IMR-90 (cell line): ENCODE data around the gene HS3ST1. TPM values are rescaled to one million over a fixed set of nuclear protein-coding genes. Genes with fewer than 3 reads are reported as not detected.

Source experiments
- ATAC-seq: fragments of 200-7000 bp; cut with Tn5 transposase; 2 replicates; pipeline ENCODE4 v1.9.1; 2020; ENCODE audit warnings: low read depth, mild to moderate bottlenecking, moderate library complexity
- BruUV-seq: library from RNA; stranded (reverse); fragments of 400-500 nt; replicated peaks from 2 replicates; lab custom pipeline; 2021; lab: Mats Ljungman, UMichigan
- CTCF ChIA-PET: fragments of 300-600 bp; formaldehyde crosslinking; extraction: SDS; loops from one replicate; lab custom pipeline; 2021; ENCODE audit warnings: antibody characterized with exemption; lab: Yijun Ruan, JAX
- POLR2A ChIA-PET: fragments of 300-600 bp; sonication (Branson Sonifier 250); formaldehyde crosslinking; loops from one replicate; lab custom pipeline; 2022; ENCODE audit warnings: antibody characterized with exemption; ENCODE audit not compliant: unreplicated experiment; lab: Charles Lee
- DNase-seq: peaks from one replicate; pipeline ENCODE4 v3.0.0; 2013
- H2AFZ ChIP-seq: replicated peaks from 2 replicates; pipeline ENCODE3; 2013; ENCODE audit warnings: low read length, mild to moderate bottlenecking; ENCODE audit not compliant: poor library complexity
- H2AK5ac ChIP-seq: 2 replicates; pipeline ENCODE4 v1.6.1; 2013; ENCODE audit warnings: low read depth, low read length, inconsistent platforms
- H2AK9ac ChIP-seq: replicated peaks from 2 replicates; pipeline ENCODE3; 2013; ENCODE audit warnings: mild to moderate bottlenecking, low read depth, low read length, moderate library complexity; ENCODE audit not compliant: poor library complexity
- H2BK120ac ChIP-seq: 2 replicates; pipeline ENCODE4 v1.6.1; 2013; ENCODE audit warnings: low read depth, low read length, inconsistent platforms
- H2BK15ac ChIP-seq: 3 replicates; pipeline ENCODE4 v1.6.1; 2013; ENCODE audit warnings: low read depth, low read length, inconsistent platforms
- H2BK20ac ChIP-seq: 2 replicates; pipeline ENCODE4 v1.6.1; 2013; ENCODE audit warnings: low read depth, mild to moderate bottlenecking, inconsistent platforms, low read length, moderate library complexity
- H2BK5ac ChIP-seq: 2 replicates; pipeline ENCODE4 v1.6.1; 2013; ENCODE audit warnings: mild to moderate bottlenecking, low read depth, low read length, inconsistent platforms; ENCODE audit not compliant: poor library complexity, severe bottlenecking
- H3K14ac ChIP-seq: replicated peaks from 2 replicates; pipeline ENCODE4 v1.6.1; 2013; ENCODE audit warnings: low read depth, low read length, inconsistent platforms
- H3K18ac ChIP-seq: 2 replicates; pipeline ENCODE4 v1.6.1; 2013; ENCODE audit warnings: low read depth, low read length, control low read depth
- H3K23ac ChIP-seq: 2 replicates; pipeline ENCODE4 v1.6.1; 2013; ENCODE audit warnings: low read depth, low read length, inconsistent platforms
- H3K27ac ChIP-seq: 2 replicates; pipeline ENCODE4 v1.5.1; 2013; ENCODE audit warnings: mild to moderate bottlenecking, control low read depth, low read length; ENCODE audit not compliant: insufficient read depth
- H3K27me3 ChIP-seq: 2 replicates; pipeline ENCODE4 v1.6.1; 2013; ENCODE audit warnings: low read length; ENCODE audit not compliant: control insufficient read depth, insufficient read depth
- H3K36me3 ChIP-seq: 2 replicates; pipeline ENCODE4 v1.6.1; 2013; ENCODE audit warnings: low read length, mixed read lengths; ENCODE audit not compliant: control insufficient read depth, insufficient read depth
- H3K4ac ChIP-seq: 2 replicates; pipeline ENCODE4 v1.6.1; 2013; ENCODE audit warnings: low read depth, low read length, inconsistent platforms
- H3K4me1 ChIP-seq: 2 replicates; pipeline ENCODE4 v1.6.1; 2013; ENCODE audit warnings: low read length, mixed read lengths; ENCODE audit not compliant: control insufficient read depth, insufficient read depth
- H3K4me2 ChIP-seq: 2 replicates; pipeline ENCODE4 v1.6.1; 2013; ENCODE audit warnings: low read depth, mild to moderate bottlenecking, control low read depth, low read length, moderate library complexity
- H3K4me3 ChIP-seq: 2 replicates; pipeline ENCODE4 v1.5.1; 2013; ENCODE audit warnings: low read depth, mild to moderate bottlenecking, control low read depth, low read length, moderate library complexity; ENCODE audit not compliant: insufficient read depth
- H3K56ac ChIP-seq: 2 replicates; pipeline ENCODE4 v1.6.1; 2013; ENCODE audit warnings: low read length, inconsistent platforms; ENCODE audit not compliant: insufficient read depth; ENCODE audit errors: extremely low read depth
- H3K79me1 ChIP-seq, 2 experiments: 2 replicates each; pipeline ENCODE4 v1.6.1; 2013; ENCODE audit warnings: low read length in 2 of 2, inconsistent platforms in 1 of 2, low read depth in 1 of 2
- H3K9ac ChIP-seq: 2 replicates; pipeline ENCODE4 v1.6.1; 2013; ENCODE audit warnings: low read depth, low read length, control low read depth
- H3K9me1 ChIP-seq: 2 replicates; pipeline ENCODE4 v1.6.1; 2013; ENCODE audit warnings: low read length, inconsistent platforms; ENCODE audit not compliant: insufficient read depth
- H3K9me3 ChIP-seq: 2 replicates; pipeline ENCODE4 v1.6.1; 2013; ENCODE audit warnings: low read length; ENCODE audit not compliant: control insufficient read depth, insufficient read depth
- H4K20me1 ChIP-seq: 2 replicates; pipeline ENCODE4 v1.6.1; 2013; ENCODE audit warnings: low read length, inconsistent platforms; ENCODE audit not compliant: insufficient read depth
- H4K5ac ChIP-seq: 2 replicates; pipeline ENCODE4 v1.6.1; 2013; ENCODE audit warnings: mild to moderate bottlenecking, low read depth, low read length, control low read depth
- H4K8ac ChIP-seq, 2 experiments: 2 replicates each; pipeline ENCODE4 v1.6.1; 2013; ENCODE audit warnings: low read depth in 2 of 2, low read length in 2 of 2, control low read depth in 1 of 2, inconsistent platforms in 1 of 2
- H4K91ac ChIP-seq: 2 replicates; pipeline ENCODE4 v1.6.1; 2013; ENCODE audit warnings: low read depth, low read length, inconsistent platforms; ENCODE audit not compliant: insufficient read depth
- BHLHE40 ChIP-seq: fragments of 150-350 bp; IDR thresholded peaks from 2 replicates; pipeline ENCODE4 v1.6.1; 2016; ENCODE audit warnings: mild to moderate bottlenecking, low read depth, low read length
- MAFK ChIP-seq: IDR thresholded peaks from 2 replicates; pipeline ENCODE4 v1.6.1; 2012; ENCODE audit warnings: low read depth, low read length, improper control_type of control experiment
- MAZ ChIP-seq: IDR thresholded peaks from 2 replicates; pipeline ENCODE4 v1.6.1; 2012; ENCODE audit warnings: low read depth, mild to moderate bottlenecking, low read length, improper control_type of control experiment, moderate library complexity, borderline replicate concordance
- RAD21 ChIP-seq: IDR thresholded peaks from 2 replicates; pipeline ENCODE4 v1.6.1; 2012; ENCODE audit warnings: low read length, improper control_type of control experiment
- RFX5 ChIP-seq: IDR thresholded peaks from 2 replicates; pipeline ENCODE4 v1.8.0; 2012; ENCODE audit warnings: low read depth, mild to moderate bottlenecking, low read length, moderate library complexity
- SMC3 ChIP-seq: fragments of 150-350 bp; IDR thresholded peaks from 2 replicates; pipeline ENCODE4 v1.6.1; 2016; ENCODE audit warnings: low read depth, mild to moderate bottlenecking, antibody characterized with exemption, low read length, moderate library complexity
- WGBS, 2 experiments: methylation state at CpG; one replicate each; pipeline versions ENCODE4 v1.1.5 to v1.1.7; 2013; ENCODE audit warnings: missing lambda C conversion rate in 2 of 2; ENCODE audit not compliant: insufficient read length in 1 of 2; ENCODE audit errors: extremely low coverage in 2 of 2; 5-methylcytosine and 5-hydroxymethylcytosine counted together
- dilution Hi-C: fragments of 300-500 bp; cut with HindIII; formaldehyde crosslinking; loops from one replicate; pipeline ENCODE4 v1.14.3; 2018; ENCODE audit warnings: low sequenced_read_pairs; ENCODE audit not compliant: unreplicated experiment
- in situ Hi-C: fragments of 300-500 bp; cut with MboI; formaldehyde crosslinking; loops from 3 replicates; pipeline ENCODE4 v1.14.3; 2019; ENCODE audit warnings: low sequenced_read_pairs, inconsistent platforms, mixed read lengths
- intact Hi-C: fragments of 100-400 bp; cut with micrococcal nuclease; formaldehyde crosslinking; loops from 2 replicates; pipeline ENCODE4 v1.10.0; 2022
- polyA plus RNA-seq, 3 experiments: library from polyadenylated mRNA; depleted of rRNA; stranded (reverse); fragments of >200 nt; gene quantifications; 2 replicates each; pipeline ENCODE4 v1.2.3, GENCODE V29; 2012; ENCODE audit warnings: low replicate concordance in 1 of 3
- total RNA-seq: library from RNA; depleted of rRNA; stranded (reverse); fragments of >200 nt; gene quantifications from 2 replicates; pipeline ENCODE4 v1.2.3, GENCODE V29; 2012

The HS3ST1 gene
- total and polyA plus RNA-seq, 2 of the 4 experiments (the other 2 are of a cell fraction) = 0.09 TPM; not detected in 1

- H3K14ac ChIP-seq = no peak overlapping the region
- no peak for ATAC-seq
- no peaks in the 10 kb centered on the region for H3K9me3 ChIP-seq
- intact Hi-C loops (no loop called here), in situ Hi-C loops (no loop called here), dilution Hi-C loops (no loop called here)
- no peak overlapping the region for H2BK15ac ChIP-seq
- no peak overlapping the region for H3K4me2 ChIP-seq
- DNase-seq = no peak
- H3K4me3 ChIP-seq = no peak overlapping the region
- no peak overlapping the region for H3K9ac ChIP-seq
- CTCF ChIA-PET = no interaction called here
- no peak overlapping the region for H3K18ac ChIP-seq
- WGBS, 2 experiments = no CpG with 5 or more reads among the region's 3 CpGs
- H4K91ac ChIP-seq = no peak overlapping the region
- H2BK5ac ChIP-seq = no peak overlapping the region
- POLR2A ChIA-PET = no interaction called here
- no peak overlapping the region for H4K8ac ChIP-seq
- no peak overlapping the region for H2BK120ac ChIP-seq
- H3K56ac ChIP-seq = no peak overlapping the region
- BruUV-seq = no TSS peak
- no peak overlapping the region for H4K5ac ChIP-seq
- H3K27ac ChIP-seq = no peak overlapping the region
- H3K79me1 ChIP-seq = no peaks in the 10 kb centered on the region
- no peaks in the 10 kb centered on the region for H3K9me1 ChIP-seq
- no peaks in the 10 kb centered on the region for H4K20me1 ChIP-seq
- H3K27me3 ChIP-seq = no peaks in the 10 kb centered on the region
- H3K4me1 ChIP-seq = no peaks in the 10 kb centered on the region
- TF ChIP-seq MAFK (no peak), MAZ (no peak), BHLHE40 (no peak), RAD21 (no peak), RFX5 (no peak), SMC3 (no peak)
- H3K4ac ChIP-seq = no peak overlapping the region
- H3K36me3 ChIP-seq = no peaks in the 10 kb centered on the region
- no peak overlapping the region for H2AK9ac ChIP-seq
- no peak overlapping the region for H2BK20ac ChIP-seq
- no peak overlapping the region for H2AK5ac ChIP-seq
- H3K23ac ChIP-seq = no peak overlapping the region
- no peak overlapping the region for H2AFZ ChIP-seq
These were observed 21.1 kb downstream of the HS3ST1 start for GRCh38 chr4:11407551-11407950.
